ENCODE results near the gene IDH3G.

DNA sequence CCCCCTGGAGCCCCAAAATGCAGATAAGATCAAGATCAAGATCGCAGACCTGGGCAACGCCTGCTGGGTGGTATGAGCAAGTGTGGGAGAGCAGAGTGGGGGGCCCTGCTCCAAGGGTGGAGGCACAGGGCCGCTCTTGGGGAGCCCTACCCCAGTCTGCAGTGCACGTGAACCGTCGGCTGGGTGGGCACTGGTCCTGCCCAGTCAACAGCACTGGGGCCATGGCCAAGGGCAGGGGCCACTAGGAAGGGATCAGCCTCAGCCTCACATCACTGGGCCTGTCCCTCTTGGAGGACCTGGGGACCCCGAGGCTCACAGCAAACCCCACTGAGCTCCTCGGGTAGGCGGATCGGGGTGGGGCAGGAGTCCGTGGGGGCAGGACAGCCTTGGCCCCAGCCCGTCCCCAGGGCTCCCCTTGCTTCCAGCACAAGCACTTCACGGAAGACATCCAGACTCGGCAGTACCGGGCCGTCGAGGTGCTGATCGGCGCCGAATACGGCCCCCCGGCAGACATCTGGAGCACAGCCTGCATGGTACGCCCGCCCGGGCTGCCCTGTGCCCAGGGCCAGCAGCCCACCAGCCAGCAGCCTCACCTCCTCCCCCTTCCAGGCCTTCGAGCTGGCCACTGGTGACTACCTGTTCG is 9.7 kb downstream of the IDH3G start:
- no peak for TF ChIP-seq RAD21 (IDR thresholded peaks at IDR 0.05; ENCODE audit: low read depth)
- TF ChIP-seq, protein P1, sequence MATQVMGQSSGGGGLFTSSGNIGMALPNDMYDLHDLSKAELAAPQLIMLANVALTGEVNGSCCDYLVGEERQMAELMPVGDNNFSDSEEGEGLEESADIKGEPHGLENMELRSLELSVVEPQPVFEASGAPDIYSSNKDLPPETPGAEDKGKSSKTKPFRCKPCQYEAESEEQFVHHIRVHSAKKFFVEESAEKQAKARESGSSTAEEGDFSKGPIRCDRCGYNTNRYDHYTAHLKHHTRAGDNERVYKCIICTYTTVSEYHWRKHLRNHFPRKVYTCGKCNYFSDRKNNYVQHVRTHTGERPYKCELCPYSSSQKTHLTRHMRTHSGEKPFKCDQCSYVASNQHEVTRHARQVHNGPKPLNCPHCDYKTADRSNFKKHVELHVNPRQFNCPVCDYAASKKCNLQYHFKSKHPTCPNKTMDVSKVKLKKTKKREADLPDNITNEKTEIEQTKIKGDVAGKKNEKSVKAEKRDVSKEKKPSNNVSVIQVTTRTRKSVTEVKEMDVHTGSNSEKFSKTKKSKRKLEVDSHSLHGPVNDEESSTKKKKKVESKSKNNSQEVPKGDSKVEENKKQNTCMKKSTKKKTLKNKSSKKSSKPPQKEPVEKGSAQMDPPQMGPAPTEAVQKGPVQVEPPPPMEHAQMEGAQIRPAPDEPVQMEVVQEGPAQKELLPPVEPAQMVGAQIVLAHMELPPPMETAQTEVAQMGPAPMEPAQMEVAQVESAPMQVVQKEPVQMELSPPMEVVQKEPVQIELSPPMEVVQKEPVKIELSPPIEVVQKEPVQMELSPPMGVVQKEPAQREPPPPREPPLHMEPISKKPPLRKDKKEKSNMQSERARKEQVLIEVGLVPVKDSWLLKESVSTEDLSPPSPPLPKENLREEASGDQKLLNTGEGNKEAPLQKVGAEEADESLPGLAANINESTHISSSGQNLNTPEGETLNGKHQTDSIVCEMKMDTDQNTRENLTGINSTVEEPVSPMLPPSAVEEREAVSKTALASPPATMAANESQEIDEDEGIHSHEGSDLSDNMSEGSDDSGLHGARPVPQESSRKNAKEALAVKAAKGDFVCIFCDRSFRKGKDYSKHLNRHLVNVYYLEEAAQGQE (IDR thresholded peaks at IDR 0.05; ENCODE audit: low read depth) = no peak
- TF ChIP-seq NFIC (IDR thresholded peaks at IDR 0.05) = no peak
- no peak for TF ChIP-seq CREB1 (IDR thresholded peaks at IDR 0.05; ENCODE audit: low read depth)
- no peak for TF ChIP-seq TEAD4 (IDR thresholded peaks at IDR 0.05)
- TF ChIP-seq, protein P2, sequence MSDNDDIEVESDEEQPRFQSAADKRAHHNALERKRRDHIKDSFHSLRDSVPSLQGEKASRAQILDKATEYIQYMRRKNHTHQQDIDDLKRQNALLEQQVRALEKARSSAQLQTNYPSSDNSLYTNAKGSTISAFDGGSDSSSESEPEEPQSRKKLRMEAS (IDR thresholded peaks at IDR 0.05) = no peak
- TF ChIP-seq EP300 (IDR thresholded peaks at IDR 0.05; ENCODE audit: borderline replicate concordance) = no peak
- TF ChIP-seq TAF1 (IDR thresholded peaks at IDR 0.05; ENCODE audit: low read depth) = no peak

All from Ishikawa (cell line).